ENCODE results near the gene GPR137B.

Gene GPR137B

GRCh38 chr1:236142253-236143103, at the start of gene GPR137B:
Gene GPR137B, plus strand, starts transcription at chr1:236142539. Its CDS starts 84 bp downstream, at chr1:236142623.
- DNase-seq, result peak; percentile 47

GRCh38 chr1:236092899-236093298, 49.4 kb upstream of the GPR137B start:
- no peak for DNase-seq

GRCh38 chr1:236095705-236096520, 46.4 kb upstream of the GPR137B start:
- no peak for DNase-seq

GRCh38 chr1:236096660-236097482, 45.5 kb upstream of the GPR137B start:
- peak; percentile 26 for DNase-seq

GRCh38 chr1:236098267-236098666, 44.1 kb upstream of the GPR137B start:
- no peak for DNase-seq

- no peak for DNase-seq
These were observed 42.9 kb upstream of the GPR137B start for GRCh38 chr1:236099355-236099974.

GRCh38 chr1:236100799-236101198, 41.5 kb upstream of the GPR137B start:
- no peak for DNase-seq

- no peak for DNase-seq
These were observed 40.8 kb upstream of the GPR137B start for GRCh38 chr1:236101233-236102200.

GRCh38 chr1:236102611-236103010, 39.7 kb upstream of the GPR137B start:
- DNase-seq, result no peak

GRCh38 chr1:236103059-236103458, 39.3 kb upstream of the GPR137B start:
- DNase-seq, result peak; percentile 17

- DNase-seq, result peak; percentile 55
These were observed 38.6 kb upstream of the GPR137B start for GRCh38 chr1:236103646-236104218.

- no peak for DNase-seq
These were observed 35.0 kb upstream of the GPR137B start for GRCh38 chr1:236107121-236107907.

GRCh38 chr1:236108027-236108648, 34.2 kb upstream of the GPR137B start:
- no peak for DNase-seq

GRCh38 chr1:236110137-236110536, 32.2 kb upstream of the GPR137B start:
- no peak for DNase-seq

GRCh38 chr1:236111527-236112331, 30.6 kb upstream of the GPR137B start:
- no peak for DNase-seq

GRCh38 chr1:236112332-236112627, 30.1 kb upstream of the GPR137B start:
- no peak for DNase-seq

GRCh38 chr1:236113324-236114032, 28.9 kb upstream of the GPR137B start:
- DNase-seq, result no peak

- no peak for DNase-seq
These were observed 28.1 kb upstream of the GPR137B start for GRCh38 chr1:236114076-236114747.

Measured in NCI-H146 (cell line).